RPMI7951 (cell line): ENCODE results near the gene TERB2. TPM values are rescaled to one million over a fixed set of nuclear protein-coding genes. Genes with fewer than 3 reads are reported as not detected.
"Not testable (repeated sequence)": the region's sequence is repeated elsewhere in the genome, so short reads cannot be mapped to it uniquely, and the experiment has no call there.

Experiments used
- DNase-seq: peaks from one replicate; pipeline ENCODE4 v3.0.0-alpha.2; 2012; ENCODE audit warnings: low read depth
- total RNA-seq: library from RNA; depleted of rRNA; stranded (reverse); fragments of >200 nt; shearing (Covaris generic); gene quantifications from 2 replicates; pipeline ENCODE4 v1.2.3, GENCODE V29; 2014; rRNA removed

The TERB2 gene
- total RNA-seq, result not detected in 2 replicates

GRCh38 chr15:44956388-44956787 lies at the start of gene TERB2:
TSS of gene TERB2 (plus strand) at chr15:44956687. CDS start at chr15:44956719, 32 bp downstream.
- DNase-seq, result no peak

- DNase-seq, result no peak
Observed at GRCh38 chr15:44909423-44909822, 47.1 kb upstream of the TERB2 start.

- no peak for DNase-seq
Observed at GRCh38 chr15:44910981-44911625, 45.4 kb upstream of the TERB2 start.

GRCh38 chr15:44912186-44912585 lies 44.3 kb upstream of the TERB2 start:
- DNase-seq, result not testable (repeated sequence)

GRCh38 chr15:44912974-44913448 lies 43.5 kb upstream of the TERB2 start:
- DNase-seq, result not testable (repeated sequence)

- DNase-seq, result no peak
Observed at GRCh38 chr15:44918136-44918535, 38.4 kb upstream of the TERB2 start.

GRCh38 chr15:44928658-44929057 lies 27.8 kb upstream of the TERB2 start:
- not testable (repeated sequence) for DNase-seq

GRCh38 chr15:44930283-44930682 lies 26.2 kb upstream of the TERB2 start:
- DNase-seq, result not testable (repeated sequence)

- DNase-seq, result not testable (repeated sequence)
Observed at GRCh38 chr15:44958302-44958701, 1.8 kb downstream of the TERB2 start.

GRCh38 chr15:44968475-44968874 lies 12.0 kb downstream of the TERB2 start:
- DNase-seq, result no peak

GRCh38 chr15:44971036-44971435 lies 14.5 kb downstream of the TERB2 start:
- DNase-seq, result no peak

- not testable (repeated sequence) for DNase-seq
Observed at GRCh38 chr15:44976183-44976582, 19.7 kb downstream of the TERB2 start.

GRCh38 chr15:44977781-44978180 lies 21.3 kb downstream of the TERB2 start:
- DNase-seq, result not testable (repeated sequence)

GRCh38 chr15:44979617-44980339 lies 23.3 kb downstream of the TERB2 start:
- not testable (repeated sequence) for DNase-seq

GRCh38 chr15:44984144-44984543 lies 27.7 kb downstream of the TERB2 start:
- DNase-seq, result not testable (repeated sequence)

GRCh38 chr15:44986346-44987055 lies 30.0 kb downstream of the TERB2 start:
- DNase-seq, result not testable (repeated sequence)

- not testable (repeated sequence) for DNase-seq
Observed at GRCh38 chr15:44987711-44988110, 31.2 kb downstream of the TERB2 start.

GRCh38 chr15:44988184-44988869 lies 31.8 kb downstream of the TERB2 start:
- not testable (repeated sequence) for DNase-seq

GRCh38 chr15:44988870-44989219 lies 32.4 kb downstream of the TERB2 start:
- DNase-seq, result peak; percentile 4

GRCh38 chr15:44997632-44998031 lies 41.1 kb downstream of the TERB2 start:
- not testable (repeated sequence) for DNase-seq

- no peak for DNase-seq
Observed at GRCh38 chr15:44999105-44999504, 42.6 kb downstream of the TERB2 start.

GRCh38 chr15:45001180-45001579 lies 44.7 kb downstream of the TERB2 start:
- not testable (repeated sequence) for DNase-seq
